Hepatocyte (in vitro differentiated cells): ENCODE measurements around the gene MAD1L1. TPM values are rescaled to one million over a fixed set of nuclear protein-coding genes. Genes with fewer than 3 reads are reported as not detected.

Experiments used
- DNase-seq: peaks from one replicate; pipeline ENCODE4 v3.0.0-alpha.2; 2016; ENCODE audit warnings: low spot score
- H2AFZ ChIP-seq: fragments of 200-600 bp; sonication (generic); 2 replicates; pipeline ENCODE4 v1.6.0; 2016; ENCODE audit warnings: antibody characterized with exemption, mild to moderate bottlenecking
- H3K27ac ChIP-seq: fragments of 200-600 bp; sonication (generic); 2 replicates; pipeline ENCODE4 v1.5.1; 2016; ENCODE audit warnings: mild to moderate bottlenecking
- H3K27me3 ChIP-seq: fragments of 200-600 bp; sonication (generic); 2 replicates; pipeline ENCODE4 v1.6.1; 2016
- H3K36me3 ChIP-seq: fragments of 200-600 bp; sonication (generic); replicated peaks from 2 replicates; pipeline ENCODE4 v1.5.1; 2016; ENCODE audit warnings: low read depth; ENCODE audit not compliant: insufficient read depth
- H3K4me1 ChIP-seq: fragments of 200-600 bp; sonication (generic); 2 replicates; pipeline ENCODE4 v1.5.1; 2016; ENCODE audit warnings: mild to moderate bottlenecking, moderate library complexity; ENCODE audit not compliant: insufficient read depth
- H3K4me2 ChIP-seq: fragments of 200-600 bp; sonication (generic); 2 replicates; pipeline ENCODE4 v1.6.0; 2016
- H3K4me3 ChIP-seq: fragments of 200-600 bp; sonication (generic); 2 replicates; pipeline ENCODE4 v1.5.1; 2016; ENCODE audit warnings: mild to moderate bottlenecking
- H3K79me2 ChIP-seq: fragments of 200-600 bp; sonication (generic); 2 replicates; pipeline ENCODE4 v1.6.0; 2017; ENCODE audit warnings: mild to moderate bottlenecking
- H3K9me2 ChIP-seq: fragments of 200-600 bp; sonication (generic); replicated peaks from 2 replicates; pipeline ENCODE4 v1.6.0; 2017; ENCODE audit warnings: mild to moderate bottlenecking; ENCODE audit not compliant: insufficient read depth
- H3K9me3 ChIP-seq: fragments of 200-600 bp; sonication (generic); 2 replicates; pipeline ENCODE4 v1.5.1; 2016; ENCODE audit warnings: low read depth, mild to moderate bottlenecking
- H4K20me1 ChIP-seq: fragments of 200-600 bp; sonication (generic); 2 replicates; pipeline ENCODE4 v1.6.0; 2016; ENCODE audit warnings: mild to moderate bottlenecking; ENCODE audit not compliant: insufficient read depth, poor library complexity, severe bottlenecking
- EZH2 ChIP-seq: fragments of 200-600 bp; sonication (generic); IDR thresholded peaks from 2 replicates; pipeline ENCODE4 v1.6.1; 2016; ENCODE audit warnings: antibody characterized with exemption, mild to moderate bottlenecking, borderline replicate concordance
- EZH2phosphoT487 ChIP-seq: fragments of 200-600 bp; sonication (generic); IDR thresholded peaks from one replicate; pipeline ENCODE4 v1.6.1; 2018; ENCODE audit warnings: antibody characterized with exemption, mild to moderate bottlenecking, low read depth, moderate library complexity; ENCODE audit not compliant: unreplicated experiment, severe bottlenecking
- WGBS: methylation state at CpG from one replicate; pipeline ENCODE4 v1.1.6; 2016; ENCODE audit warnings: low lambda C conversion rate; ENCODE audit errors: missing lambda C conversion rate; 5-methylcytosine and 5-hydroxymethylcytosine counted together
- polyA plus RNA-seq: library from polyadenylated mRNA; unstranded; fragments of >200 nt; fragmentation: Nextera tagmentation; extraction: Ambion mirVana; gene quantifications from 2 replicates; pipeline ENCODE4 v1.2.1, GENCODE V29; 2016
- total RNA-seq: library from RNA; depleted of rRNA; stranded (reverse); fragments of >200 nt; gene quantifications from 2 replicates; pipeline ENCODE4 v1.2.3, GENCODE V29; 2014
- TF ChIP-seq, protein P1 (sequence below): fragments of 200-600 bp; sonication (generic); IDR thresholded peaks from 2 replicates; pipeline ENCODE4 v1.5.1; 2016; ENCODE audit warnings: antibody characterized with exemption, mild to moderate bottlenecking; ENCODE audit not compliant: poor library complexity

The MAD1L1 gene
- total and polyA plus RNA-seq, 2 experiments from 2014 or later, result 30.7 to 31.0 TPM

DNA sequence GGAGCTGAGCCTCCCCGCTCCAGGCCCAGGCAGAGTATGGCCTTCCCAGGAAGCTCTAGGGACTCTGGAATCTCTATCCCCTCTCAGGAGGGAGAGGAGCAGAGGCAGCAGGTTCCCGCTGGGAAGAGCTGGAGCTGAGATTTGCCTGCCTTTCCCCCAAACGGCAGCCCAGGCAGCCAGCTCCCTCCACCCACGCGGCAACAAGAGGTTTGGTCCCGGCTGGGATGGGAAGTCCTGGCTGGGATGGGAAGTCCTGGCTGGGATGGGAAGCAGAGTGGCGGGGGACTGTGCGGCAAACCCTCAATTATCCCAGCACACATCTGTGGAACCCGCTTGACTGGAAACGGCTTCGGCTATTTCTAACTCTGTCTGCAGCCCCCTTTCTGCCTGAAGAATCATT lies 339.7 kb downstream of the MAD1L1 start:
- no peak overlapping the region for H2AFZ ChIP-seq
- H3K4me3 ChIP-seq, result no peak overlapping the region
- no peaks in the 10 kb centered on the region for H3K9me3 ChIP-seq
- no peaks in the 10 kb centered on the region for H3K27me3 ChIP-seq
- no peaks in the 10 kb centered on the region for H4K20me1 ChIP-seq
- TF ChIP-seq EZH2 (no peak), EZH2phosphoT487 (no peak)
- TF ChIP-seq, protein P1, sequence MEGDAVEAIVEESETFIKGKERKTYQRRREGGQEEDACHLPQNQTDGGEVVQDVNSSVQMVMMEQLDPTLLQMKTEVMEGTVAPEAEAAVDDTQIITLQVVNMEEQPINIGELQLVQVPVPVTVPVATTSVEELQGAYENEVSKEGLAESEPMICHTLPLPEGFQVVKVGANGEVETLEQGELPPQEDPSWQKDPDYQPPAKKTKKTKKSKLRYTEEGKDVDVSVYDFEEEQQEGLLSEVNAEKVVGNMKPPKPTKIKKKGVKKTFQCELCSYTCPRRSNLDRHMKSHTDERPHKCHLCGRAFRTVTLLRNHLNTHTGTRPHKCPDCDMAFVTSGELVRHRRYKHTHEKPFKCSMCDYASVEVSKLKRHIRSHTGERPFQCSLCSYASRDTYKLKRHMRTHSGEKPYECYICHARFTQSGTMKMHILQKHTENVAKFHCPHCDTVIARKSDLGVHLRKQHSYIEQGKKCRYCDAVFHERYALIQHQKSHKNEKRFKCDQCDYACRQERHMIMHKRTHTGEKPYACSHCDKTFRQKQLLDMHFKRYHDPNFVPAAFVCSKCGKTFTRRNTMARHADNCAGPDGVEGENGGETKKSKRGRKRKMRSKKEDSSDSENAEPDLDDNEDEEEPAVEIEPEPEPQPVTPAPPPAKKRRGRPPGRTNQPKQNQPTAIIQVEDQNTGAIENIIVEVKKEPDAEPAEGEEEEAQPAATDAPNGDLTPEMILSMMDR, result no peak
- no peaks in the 10 kb centered on the region for H3K9me2 ChIP-seq
- no peak overlapping the region for H3K27ac ChIP-seq
- H3K4me1 ChIP-seq, result no peaks in the 10 kb centered on the region
- 56% methylated on average over 11 of the region's 11 CpGs for WGBS
- no peak for DNase-seq
- H3K4me2 ChIP-seq, result no peak overlapping the region
- H3K36me3 ChIP-seq, result no peaks in the 10 kb centered on the region
- no peaks in the 10 kb centered on the region for H3K79me2 ChIP-seq

DNA sequence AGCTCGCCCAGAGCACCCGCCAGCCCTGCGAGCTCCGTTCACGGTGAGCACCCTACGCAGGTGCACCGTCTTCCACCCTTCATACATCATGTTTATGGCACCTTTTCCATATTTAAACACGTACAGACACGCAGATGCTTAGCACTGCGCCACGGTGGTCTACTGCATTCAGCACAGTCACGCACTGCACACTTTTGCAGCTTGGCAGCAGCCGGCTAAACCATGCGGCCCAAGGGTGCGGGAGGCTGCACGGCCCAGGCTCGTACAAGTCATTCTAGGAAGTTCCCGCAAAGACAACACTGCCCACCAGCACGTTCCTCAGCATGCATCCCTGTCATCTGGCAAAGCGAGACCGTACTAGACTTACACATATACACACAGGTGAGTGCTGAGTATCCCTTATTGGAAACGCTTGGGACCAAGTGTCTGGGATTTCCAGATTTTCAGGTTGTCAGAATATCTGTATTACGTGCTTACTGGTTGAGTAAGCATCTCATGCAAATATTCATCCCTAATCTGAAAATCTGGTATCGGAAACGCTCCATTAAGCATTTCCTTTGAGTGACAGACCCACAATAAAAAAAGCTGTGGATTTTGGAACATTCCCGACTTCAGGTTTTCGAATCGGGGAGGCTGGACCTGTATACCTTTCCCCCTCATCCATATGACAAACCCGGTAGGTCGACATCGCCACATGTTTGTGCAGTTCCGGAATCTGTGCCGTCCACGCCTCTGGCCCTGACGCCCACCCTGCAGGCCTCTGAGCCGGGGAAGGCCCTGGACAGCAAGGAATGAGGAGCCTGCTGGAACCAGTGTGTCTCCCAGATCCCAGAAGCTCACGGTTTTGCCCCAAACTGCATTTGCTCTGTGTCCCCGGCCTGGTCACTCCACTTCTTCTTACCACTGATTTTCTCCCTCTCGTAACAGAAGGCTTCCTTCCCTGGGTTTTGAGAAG lies 340.5 kb downstream of the MAD1L1 start:
- WGBS, result 96% methylated on average over 39 of the region's 39 CpGs
- Histone ChIP-seq H3K9me2 (no peaks in the 10 kb centered on the region), H3K27me3 (no peaks in the 10 kb centered on the region), H3K4me3 (no peak overlapping the region), H3K79me2 (no peaks in the 10 kb centered on the region), H4K20me1 (no peaks in the 10 kb centered on the region), H3K4me2 (no peak overlapping the region), H3K4me1 (no peaks in the 10 kb centered on the region), H3K9me3 (no peaks in the 10 kb centered on the region), H2AFZ (no peak overlapping the region), H3K27ac (no peak overlapping the region), H3K36me3 (no peaks in the 10 kb centered on the region)
- TF ChIP-seq EZH2 (no peak), EZH2phosphoT487 (no peak)
- TF ChIP-seq, protein P1, result no peak
- no peak for DNase-seq

DNA sequence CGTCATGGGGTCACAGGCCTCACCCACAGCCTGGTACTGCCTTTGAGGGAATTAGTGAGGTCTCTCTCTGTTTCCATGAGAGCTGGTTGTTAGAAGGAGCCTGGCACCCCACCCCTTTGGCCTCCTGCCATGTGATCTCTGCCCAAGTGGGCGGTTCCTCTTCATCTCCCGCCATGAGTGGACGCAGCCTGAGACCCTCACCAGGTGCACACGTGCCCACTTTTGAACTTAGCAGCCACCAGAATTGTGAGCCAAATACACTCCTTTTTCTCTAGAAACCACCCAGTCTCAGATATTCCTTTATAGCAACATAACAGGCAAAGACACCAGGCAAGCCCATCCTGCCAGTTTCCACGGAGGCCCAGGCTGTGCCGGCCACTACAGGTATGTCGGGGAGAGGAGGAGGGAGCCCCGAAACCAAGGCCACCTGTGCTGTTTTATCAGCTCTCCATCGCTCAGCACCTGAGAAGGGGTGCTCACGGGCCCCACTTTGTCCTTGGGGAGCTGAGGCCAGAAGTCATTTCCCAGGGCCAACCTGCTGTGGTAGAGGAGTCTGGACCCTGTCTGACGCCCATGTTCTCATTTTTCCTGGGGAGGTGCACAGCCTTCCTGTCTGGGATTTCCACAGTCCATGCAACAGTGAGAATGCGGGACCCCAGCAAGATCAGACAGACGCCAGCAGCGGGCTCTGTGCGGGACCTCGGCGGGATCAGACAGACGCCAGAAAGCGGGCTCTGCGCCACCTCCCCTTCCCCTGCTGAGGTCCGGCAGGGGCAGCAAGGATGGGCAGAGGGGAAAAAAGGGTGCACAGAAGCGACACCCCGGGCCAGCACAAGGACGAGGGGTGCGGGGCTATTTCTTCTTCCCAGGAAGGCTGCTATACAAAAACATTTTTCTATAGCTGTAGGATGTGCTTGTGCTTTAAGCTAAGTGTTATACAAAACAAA lies 342.2 kb downstream of the MAD1L1 start:
- H4K20me1 ChIP-seq, result no peaks in the 10 kb centered on the region
- H3K27me3 ChIP-seq, result no peaks in the 10 kb centered on the region
- no peak overlapping the region for H3K27ac ChIP-seq
- H2AFZ ChIP-seq, result no peak overlapping the region
- no peaks in the 10 kb centered on the region for H3K9me2 ChIP-seq
- H3K79me2 ChIP-seq, result no peaks in the 10 kb centered on the region
- DNase-seq, result no peak
- H3K9me3 ChIP-seq, result no peaks in the 10 kb centered on the region
- 94% methylated on average over 26 of the region's 26 CpGs for WGBS
- H3K36me3 ChIP-seq, result no peaks in the 10 kb centered on the region
- H3K4me2 ChIP-seq, result no peak overlapping the region
- TF ChIP-seq, protein P1, result no peak
- TF ChIP-seq EZH2, result no peak
- TF ChIP-seq EZH2phosphoT487, result no peak
- no peaks in the 10 kb centered on the region for H3K4me1 ChIP-seq
- H3K4me3 ChIP-seq, result no peak overlapping the region
